Stimulated activated CD4-positive, alpha-beta T cell treated with anti-CD3 and anti-CD28 coated beads, Interleukin-2, amount 100 ng/mL, for 4 hours (primary cell): ENCODE data around the gene HCFC1R1.

Experiments used
- DNase-seq: peaks from one replicate; pipeline ENCODE4 v3.0.0-alpha.2; 2020; ENCODE audit warnings: low read depth

HCFC1R1 gene

DNA sequence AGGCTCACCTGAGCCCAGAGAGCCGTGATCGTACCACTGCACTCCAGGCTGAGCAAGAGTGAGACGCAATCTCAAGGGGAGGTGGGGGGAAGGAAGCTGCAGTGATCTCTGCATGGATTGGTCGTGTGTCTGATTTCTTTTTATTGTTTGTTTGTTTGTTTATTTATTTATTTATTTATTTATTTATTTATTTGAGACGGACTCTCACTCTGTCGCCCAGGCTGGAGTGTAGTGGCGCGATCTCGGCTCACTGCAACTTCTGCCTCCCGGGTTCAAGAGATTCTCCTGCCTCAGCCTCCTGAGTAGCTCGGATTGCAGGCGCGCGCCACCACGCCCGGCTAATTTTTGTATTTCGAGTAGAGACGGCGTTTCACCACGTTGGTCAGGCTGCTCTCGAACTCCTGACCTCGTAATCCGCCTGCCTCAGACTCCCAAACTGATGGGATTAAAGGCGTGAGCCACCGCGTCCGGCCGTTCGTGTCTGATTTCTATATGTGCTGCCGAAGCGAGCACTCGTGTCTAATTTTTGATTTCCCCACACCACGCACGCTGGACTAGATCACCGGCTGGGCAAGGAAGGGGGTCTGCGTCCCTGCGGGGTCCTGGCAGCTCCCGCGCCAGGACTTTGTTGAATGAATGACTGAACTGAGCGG, 4.0 kb downstream of the HCFC1R1 start:
- no peak for DNase-seq

DNA sequence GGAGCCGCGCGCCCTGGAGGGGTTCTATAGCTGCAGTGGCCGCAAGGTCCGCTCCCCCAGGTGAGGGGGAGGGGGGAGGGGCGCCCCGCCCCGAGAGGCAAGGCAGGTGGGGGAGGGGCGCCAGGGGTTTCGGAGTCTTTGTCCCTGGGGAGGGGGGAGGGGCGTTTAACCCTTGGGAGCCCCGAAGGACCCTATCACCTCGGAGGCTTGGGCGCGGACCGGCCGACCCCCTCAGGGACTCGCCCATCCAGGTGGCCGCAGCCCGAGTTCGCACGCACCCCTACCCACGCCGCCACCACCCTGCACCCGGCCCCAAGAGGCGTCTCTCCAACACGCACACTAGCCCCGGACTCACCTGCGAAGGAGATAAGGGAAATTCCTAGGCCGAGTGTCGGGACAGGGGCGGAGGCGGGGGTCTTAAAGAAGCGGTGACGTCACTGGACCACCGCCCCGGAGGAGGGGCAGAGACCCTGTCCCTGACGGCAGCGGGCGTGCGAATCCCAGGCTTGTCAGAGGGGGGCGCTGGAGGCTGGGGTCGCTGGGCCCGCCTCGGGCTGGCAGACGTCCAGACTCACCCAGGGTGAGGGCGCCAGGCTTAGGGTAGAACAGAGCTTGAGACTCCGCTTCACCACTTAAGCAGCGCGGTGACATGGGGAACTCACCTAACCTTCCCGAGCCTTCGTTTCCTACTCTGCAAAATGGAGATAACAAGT, 5.8 kb downstream of the HCFC1R1 start, which contains the start of gene CLDN6:
CLDN6 (minus strand) TSS at position 390 of the 713 bp plus-strand sequence. CDS start 2,162 bp downstream, outside the sequence.
- DNase-seq: no peak

DNA sequence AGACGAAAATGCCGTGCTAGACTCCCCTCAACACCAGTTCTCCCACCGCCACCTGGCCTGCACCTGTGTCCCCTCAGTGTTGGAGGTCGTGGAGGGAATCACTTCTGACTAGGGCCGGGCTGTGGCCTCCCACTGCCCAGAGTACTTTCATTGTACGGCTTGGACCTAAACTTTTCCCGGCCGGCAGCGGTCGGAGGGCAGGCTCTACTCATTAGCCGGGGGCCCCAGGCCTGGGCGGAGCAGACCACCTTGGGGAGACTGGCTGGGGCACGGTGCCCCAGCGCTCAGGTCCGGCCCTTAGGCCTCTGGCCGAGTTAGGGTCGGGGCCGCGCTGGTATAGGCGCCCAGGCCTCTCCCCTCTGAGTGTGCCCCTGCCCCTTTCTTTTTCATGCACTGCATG, 6.4 kb downstream of the HCFC1R1 start:
- no peak for DNase-seq

DNA sequence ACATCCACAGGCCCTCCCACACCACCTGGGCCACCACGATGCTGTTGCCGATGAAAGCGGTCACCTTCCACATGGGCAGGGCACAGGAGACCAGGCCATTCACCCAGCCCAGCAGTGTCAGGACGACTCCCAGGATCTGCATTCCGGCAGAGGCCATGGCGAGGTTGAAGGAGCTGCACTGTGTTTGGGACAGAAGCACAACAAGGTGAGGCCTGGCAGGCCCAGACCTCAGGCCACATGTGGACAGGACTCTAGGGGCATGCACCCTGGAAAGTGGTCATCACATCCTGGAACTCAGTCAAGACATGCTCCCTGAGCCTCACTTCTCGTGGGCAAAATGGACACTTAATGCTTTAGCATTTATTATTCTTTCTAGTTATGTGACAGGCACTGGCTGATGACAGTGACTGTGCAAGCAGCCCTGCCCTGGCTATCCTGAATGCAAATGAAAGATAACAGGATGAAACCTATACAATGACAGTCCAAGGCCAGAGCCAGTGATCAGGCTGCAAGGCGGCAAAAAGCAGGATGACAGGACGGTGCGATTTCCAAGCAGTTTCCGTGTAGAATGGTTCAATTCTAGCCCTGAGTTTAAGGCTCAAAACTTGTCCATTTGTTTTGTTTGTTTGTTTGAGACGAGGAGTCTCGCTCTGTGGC, 7.7 kb downstream of the HCFC1R1 start:
- DNase-seq: no peak

DNA sequence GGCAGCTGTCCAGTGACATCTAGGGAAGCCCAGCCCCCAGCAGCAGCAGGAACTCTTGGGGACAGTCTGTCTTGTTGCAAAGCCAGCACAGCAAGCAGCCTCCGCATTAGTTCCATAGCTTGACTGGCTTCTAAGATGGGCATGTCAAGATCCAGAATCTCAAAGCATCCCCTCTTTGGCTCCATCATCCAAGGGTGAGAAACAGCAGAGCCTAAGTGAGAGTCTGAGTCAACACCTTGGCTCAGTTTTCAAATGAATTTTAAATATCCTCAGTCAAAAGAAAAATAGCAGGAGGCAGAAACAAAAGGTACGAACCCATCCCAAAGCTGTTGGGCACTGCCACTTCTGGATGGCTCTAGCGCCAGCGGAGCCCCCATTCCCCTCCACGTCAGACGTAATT, 8.8 kb downstream of the HCFC1R1 start:
- DNase-seq: no peak

DNA sequence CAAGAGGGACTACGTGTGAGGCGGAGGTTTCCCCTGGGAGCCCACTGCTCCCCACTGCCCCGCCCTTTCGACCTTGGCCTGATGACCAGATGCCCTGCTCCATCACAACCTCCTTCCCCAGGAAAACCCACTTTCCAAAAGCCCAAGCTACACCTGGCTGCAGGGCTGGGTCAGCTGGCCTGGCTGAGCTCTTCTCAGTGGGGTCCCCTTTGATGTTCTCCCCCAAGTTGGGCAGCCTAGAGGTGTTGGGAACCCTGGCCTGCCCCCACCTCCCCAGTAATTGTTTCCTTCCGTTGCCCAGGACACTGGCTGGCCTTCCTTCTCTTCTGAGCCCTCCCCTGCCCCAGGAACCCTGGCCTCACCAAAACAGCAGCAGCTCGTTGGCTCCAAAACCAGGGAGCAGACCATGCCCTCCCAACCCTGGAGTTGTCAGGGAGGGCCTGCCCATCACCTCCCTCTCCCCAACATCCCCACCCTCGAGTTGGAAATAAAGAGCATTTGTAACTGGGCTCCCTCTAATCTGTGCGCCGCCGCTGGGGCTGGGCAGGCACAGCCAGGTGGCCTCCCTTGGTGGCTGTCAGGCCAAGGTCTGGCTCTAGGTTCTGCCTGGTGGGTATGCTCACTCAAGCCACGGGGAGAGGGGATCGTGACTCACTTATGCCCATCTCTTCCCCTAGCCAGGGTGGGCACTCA, 9.6 kb downstream of the HCFC1R1 start:
- no peak for DNase-seq

DNA sequence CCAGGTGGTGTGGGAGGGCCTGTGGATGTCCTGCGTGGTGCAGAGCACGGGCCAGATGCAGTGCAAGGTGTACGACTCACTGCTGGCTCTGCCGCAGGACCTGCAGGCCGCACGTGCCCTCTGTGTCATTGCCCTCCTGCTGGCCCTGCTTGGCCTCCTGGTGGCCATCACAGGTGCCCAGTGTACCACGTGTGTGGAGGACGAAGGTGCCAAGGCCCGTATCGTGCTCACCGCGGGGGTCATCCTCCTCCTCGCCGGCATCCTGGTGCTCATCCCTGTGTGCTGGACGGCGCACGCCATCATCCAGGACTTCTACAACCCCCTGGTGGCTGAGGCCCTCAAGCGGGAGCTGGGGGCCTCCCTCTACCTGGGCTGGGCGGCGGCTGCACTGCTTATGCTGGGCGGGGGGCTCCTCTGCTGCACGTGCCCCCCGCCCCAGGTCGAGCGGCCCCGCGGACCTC, 10.2 kb downstream of the HCFC1R1 start:
- no peak for DNase-seq

DNA sequence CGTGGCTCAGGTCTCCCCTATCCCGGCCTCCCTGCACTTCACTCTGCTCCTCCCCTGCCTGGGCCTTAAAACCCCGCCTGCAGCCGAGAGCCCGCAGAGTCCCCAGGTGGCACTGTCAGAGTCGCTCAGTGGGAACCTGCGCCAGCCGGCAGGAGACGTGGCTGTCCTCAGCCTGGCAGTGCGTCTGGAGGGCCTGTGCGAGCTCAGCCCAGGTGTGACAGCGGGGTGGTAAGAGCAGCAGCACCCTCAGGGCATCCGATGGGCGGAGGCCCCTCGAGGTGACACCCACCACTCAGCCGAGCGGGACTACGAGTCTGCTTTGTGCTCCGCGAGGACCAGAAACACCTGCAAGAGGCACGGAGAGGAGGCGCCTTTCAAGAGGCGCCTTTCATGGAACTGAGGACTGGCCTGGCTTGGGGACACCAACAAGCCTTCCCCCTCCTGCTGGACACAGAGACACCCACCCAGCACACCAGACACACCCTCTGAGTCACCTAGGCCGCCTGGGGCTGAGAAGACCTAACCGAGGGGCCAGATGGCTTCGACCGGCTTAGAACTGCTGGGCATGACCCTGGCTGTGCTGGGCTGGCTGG, 10.8 kb downstream of the HCFC1R1 start, which contains the start of gene CLDN9:
CLDN9 (plus strand) TSS at position 96 of the 593 bp plus-strand sequence; CDS start at position 536, 440 bp downstream.
- no peak for DNase-seq

DNA sequence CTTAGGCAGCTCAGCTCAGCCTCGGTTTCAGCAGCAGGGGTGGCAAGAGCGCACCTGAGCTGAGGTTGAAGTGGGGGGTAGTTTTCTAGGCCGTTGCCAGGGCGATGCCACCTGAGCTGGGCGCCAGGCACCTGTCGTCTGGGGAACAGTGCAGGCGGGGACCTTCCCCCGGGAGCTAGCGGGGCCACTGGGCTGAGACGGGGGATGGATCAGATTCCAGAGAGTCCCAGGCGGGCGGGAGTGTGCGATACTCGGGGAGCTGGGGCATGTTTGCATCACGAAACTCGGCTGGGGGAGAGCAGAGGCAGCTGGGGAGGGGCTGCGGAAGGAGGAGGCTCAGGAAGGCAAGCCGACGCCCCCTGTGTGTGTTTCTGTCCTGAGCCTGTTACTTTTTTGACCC, 11.5 kb downstream of the HCFC1R1 start:
- no peak for DNase-seq

DNA sequence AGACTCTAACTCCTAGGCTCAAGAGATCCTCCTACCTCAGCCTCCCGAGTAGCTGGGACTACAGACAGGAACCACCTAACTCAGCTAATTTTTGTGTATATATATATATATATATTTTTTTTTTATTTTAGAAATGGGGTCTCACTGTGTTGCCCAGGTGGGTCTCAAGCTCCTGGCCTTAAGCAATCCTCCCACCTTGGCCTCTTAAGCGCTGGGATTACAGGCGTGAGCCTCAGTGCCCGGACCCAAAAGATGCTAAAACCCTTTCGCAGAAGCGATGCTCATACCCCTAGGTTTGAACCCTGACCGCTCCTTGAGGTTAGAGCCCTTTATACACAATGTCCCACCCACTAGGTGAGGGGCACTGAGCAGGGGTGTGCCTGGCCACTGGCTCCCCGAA, 13.2 kb downstream of the HCFC1R1 start:
- DNase-seq: no peak

DNA sequence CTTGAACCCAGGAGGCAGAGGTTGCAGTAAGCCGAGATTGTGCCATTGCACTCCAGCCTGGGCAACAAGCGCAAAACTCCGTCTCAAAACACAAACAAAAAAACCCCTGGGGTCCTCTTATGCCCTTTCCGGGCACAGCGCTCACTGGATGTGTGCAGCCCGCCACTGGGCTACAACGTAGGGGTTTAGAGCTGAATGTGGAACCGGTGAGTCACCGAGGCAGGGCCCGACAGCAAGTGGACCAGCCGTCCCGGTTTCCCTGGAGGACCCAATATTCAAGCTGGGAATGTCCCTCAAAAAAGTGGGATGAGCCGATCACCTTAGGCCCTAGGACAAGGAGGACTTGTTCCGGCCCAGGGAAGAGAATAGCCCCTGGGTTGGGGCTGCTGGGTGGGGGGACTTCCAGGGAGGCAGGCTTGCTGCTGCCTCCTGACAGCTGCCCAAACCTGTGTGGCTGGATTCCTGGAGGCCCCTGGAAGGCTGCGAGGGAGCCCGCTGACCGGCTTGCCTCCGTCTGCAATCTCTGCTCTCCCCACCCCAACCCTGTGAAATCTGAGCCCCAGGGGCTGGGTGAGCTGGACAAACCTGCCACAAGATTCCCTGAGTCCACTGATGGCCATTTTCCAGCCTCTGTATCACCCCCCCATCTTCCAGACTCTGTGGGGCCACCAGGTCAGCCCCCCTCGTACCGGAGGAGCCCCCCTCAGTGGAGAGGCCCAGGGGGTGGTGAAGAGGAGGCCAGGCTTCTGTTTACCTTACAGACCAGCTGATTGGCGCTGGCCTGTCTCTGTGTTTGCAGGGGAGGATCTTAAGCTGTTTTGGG, 14.0 kb downstream of the HCFC1R1 start:
- DNase-seq: no peak

DNA sequence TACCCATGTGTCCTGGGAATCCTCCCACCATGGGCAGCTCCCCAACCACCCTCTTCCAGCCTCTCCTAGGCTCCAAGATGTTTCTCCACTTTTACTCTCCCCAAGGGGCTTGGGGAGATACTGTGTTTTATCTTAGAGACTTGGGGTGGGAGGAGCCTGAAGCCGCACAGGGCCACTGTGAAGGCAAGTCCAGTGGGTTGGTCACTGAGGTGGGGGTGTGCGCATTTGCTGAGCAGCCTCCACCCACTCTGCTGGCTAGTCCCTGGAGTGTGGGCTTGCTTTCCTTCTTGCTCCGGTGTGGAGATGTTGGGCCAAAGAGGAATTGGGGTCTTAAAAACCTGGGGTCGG, 15.1 kb downstream of the HCFC1R1 start:
- DNase-seq: no peak

DNA sequence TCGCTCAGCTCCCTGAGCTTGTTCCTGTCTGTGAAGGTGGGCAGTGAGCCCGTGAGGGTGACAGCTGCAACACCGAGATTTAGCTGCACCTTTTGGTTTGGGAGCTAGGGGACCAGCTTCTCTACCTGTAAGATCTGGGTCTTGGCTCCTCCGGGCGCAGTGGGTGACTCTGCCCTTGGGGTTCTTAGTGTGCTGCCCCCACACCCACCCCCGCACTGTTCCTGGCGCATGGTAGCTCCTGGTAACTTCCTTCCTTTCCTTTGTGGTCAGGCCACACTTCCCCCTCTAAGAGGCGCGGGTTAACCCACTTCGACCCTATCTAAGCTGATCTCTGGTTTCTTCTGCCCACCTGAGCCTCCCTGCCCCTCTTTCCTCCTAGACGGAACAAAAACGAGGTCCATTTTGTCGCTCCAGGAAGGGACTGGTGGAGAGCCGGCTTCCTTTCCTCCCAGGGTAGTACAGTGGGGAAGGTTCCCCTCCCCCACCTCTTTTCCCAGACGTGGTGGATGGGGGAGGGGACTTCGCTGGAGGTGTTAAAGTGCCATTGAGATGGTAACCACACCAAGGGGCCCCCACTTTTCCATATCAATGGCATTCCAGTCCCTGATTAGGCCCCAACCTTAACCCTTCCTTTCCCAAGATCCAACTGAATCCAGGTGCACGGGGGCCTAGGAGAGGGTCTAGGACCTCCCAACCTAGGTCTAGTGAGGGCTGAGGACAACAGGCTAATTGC, 15.6 kb downstream of the HCFC1R1 start:
- DNase-seq: no peak

DNA sequence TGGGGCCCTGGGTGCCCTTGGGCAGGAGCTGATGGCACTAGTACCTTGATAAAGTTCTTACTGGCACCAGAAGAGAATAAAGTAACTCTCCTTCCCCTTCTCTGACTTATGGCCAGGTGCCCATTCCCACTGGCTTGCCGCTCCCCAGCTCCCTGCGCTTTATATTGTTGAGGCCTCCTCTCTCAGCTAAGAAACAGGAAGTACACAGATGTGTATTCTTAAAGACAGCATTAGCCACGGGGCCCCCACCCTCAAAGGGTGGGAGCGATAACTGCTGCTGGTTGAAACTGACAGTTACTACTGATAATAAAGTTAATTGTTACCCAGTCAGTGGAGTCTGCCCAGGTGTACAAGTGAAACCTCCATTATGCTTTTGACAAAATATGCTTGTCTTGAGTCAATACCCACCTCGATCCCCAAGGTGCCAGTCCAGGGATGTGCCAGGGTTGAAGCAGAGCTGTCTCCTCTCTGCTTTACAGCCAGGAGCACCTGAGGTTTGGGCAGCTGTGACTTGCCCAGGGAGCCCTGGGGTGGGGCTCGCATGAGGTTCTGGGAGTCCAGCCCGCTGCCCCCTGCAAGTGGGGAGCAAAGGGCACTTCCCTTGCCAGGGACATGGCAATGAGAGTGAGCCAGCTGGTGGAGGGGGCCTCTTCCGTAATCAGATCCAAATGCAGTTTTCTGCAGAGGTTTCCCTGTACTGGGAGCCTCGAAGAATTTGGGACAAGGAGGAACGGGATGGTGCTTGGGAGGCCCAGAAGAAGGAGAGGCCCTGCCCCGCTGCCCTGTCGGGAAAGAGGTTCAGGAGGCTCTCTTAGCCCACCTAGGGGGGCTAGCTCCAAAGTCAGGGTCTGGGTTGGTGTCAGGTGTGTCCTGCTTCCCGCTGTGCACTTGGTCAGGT, 16.4 kb downstream of the HCFC1R1 start:
- DNase-seq: no peak

DNA sequence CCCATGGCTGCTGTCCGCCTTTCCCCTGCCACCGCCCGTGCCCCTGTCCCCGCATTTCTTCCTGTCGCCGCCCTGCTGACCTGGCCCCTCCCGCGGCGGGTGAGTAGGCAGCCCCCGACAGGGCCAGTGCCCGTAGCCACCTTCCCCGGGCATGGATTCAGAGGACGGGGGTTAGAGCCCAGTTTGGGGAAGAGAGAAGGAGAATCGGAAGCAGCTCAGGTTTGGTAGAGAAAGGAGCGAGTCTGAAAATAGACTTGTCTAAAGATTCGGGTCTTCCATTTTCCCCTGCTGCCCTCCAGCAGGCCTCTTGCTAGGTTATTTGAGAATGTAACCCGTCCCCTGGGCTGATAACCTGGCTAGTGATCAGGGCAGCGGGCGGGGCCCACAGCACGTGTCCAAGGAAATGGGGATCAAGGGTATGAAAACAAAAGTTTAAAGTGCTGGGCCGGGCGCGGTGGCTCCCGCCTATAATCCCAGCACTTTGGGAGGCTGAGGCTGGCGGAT, 18.9 kb downstream of the HCFC1R1 start:
- no peak for DNase-seq

DNA sequence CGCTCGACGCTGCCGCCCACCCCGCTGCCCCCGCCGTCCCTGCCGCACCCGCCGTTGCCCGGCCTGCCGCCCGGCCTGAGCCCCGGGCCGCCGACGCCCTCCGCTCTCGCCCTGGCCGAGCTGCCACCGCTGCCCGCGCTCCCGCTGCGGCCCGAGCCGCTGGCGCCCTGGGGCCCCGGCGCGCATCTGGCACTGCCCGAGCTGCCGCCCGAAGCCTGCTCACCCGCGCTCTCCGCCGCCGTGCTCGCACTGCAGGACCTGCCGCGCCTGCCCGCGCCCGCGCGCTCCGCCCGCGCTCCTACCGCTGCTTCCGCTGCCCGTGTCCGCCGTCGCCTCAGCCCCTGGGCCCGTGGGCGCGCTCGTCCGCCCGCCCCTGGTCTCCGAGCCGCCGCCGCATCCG, 19.4 kb downstream of the HCFC1R1 start:
- DNase-seq: no peak

DNA sequence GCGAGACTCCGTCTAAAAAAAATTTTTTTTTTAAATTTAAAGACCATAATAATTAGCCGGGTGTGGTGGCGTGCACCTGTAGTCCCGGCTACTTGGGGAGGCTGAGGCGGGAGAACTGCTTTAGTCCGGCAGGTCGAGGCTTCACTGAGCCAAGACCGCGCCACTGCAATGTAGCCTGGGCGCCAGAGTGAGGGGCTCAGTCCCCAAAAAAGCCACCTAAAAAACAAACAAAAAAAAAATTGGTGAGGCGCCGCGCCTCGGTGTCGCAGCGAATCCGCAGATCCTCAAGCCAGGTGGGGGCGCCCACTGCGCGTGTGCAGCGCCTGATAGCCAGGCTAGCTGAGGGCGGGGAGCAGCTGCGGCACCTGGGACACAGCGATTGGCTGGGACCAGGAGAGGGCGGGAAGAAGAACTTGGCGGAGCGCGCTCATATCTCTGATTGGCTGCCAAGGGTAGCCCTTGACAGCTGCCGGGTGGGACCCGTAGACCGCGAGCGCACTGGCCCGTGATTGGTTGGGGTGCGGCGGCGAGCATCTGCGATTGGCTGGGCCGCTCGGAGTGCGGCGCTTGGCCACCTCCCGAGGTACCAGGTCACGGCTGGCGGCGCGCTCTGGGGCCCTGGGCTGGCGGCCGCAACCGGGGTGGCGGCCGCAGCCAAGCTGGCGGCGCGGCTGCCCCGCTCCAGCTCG, 20.0 kb downstream of the HCFC1R1 start:
- peak; percentile 95 for DNase-seq

DNA sequence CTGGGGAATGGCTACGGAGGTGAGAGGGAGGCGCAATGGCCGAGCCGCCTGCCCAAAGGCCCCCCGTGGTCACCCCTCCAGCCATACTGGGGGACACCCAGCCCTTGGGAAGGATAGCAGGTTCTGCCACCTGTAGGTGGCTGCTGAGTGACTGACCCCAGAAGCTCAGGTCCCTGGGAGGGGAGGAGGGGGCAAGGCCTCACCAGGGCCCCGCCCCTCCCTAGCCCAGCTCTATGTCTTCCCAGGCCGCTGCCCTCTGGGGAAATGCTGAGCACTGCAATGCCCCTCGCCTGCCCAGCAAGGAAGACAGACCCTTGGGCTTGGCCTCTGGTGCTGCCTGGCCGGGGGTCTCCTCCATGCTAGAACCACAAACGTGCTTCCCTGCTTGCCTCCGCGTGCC, 22.4 kb downstream of the HCFC1R1 start:
- no peak for DNase-seq

DNA sequence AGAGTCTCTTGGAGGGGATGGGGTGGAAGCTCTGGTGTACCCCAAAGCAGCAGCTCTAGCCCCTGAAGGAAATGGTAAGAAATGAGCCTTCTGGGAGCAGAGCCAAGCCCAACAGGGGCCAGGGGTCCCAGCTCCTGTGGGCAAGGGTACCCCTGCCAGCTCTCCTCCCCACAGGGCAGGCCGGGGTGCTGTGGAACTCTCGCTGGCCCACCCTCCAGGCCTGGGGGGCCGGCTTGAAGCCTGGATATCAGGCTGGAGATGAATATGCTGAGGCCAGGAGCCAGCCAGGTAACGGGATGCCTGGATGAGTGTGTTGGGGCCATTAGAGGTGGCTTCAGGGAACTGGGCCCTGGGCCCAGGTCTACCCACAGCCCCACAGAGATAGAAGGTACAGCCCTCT, 23.2 kb downstream of the HCFC1R1 start:
- DNase-seq: no peak
